Neutrophil (primary cell): Measurements from ENCODE around the gene HLA-A.
A peak's percentile ranks its signal among the peaks of the same experiment; 100 is the strongest.

Experiments
- H3K27ac ChIP-seq: fragments of 200-600 bp; sonication (generic); 2 replicates; pipeline ENCODE4 v1.5.1; 2016; ENCODE audit warnings: mild to moderate bottlenecking, moderate library complexity
- H3K27me3 ChIP-seq: fragments of 200-600 bp; sonication (generic); 2 replicates; pipeline ENCODE4 v1.6.0; 2016; ENCODE audit warnings: mild to moderate bottlenecking
- H3K36me3 ChIP-seq: fragments of 200-600 bp; sonication (generic); 2 replicates; pipeline ENCODE4 v1.5.1; 2017
- H3K4me1 ChIP-seq, 2 experiments: fragments of 200-600 bp in 1 of 2; sonication (generic) in 1 of 2; 1 replicate in 1 of 2; 2 replicates in 1 of 2; pipeline versions ENCODE4 v1.5.1 to v1.6.1; 2013 to 2016; ENCODE audit warnings: low read depth in 1 of 2, low read length in 1 of 2, mild to moderate bottlenecking in 1 of 2, moderate library complexity in 1 of 2; ENCODE audit not compliant: control insufficient read depth in 1 of 2, insufficient read depth in 1 of 2
- H3K4me3 ChIP-seq, 2 experiments: fragments of 200-600 bp in 1 of 2; sonication (generic) in 1 of 2; 1 replicate in 1 of 2; 2 replicates in 1 of 2; pipeline ENCODE4 v1.5.1; 2013 to 2016; ENCODE audit warnings: low read depth in 1 of 2, low read length in 1 of 2, mild to moderate bottlenecking in 1 of 2, moderate library complexity in 1 of 2
- H3K9me3 ChIP-seq: fragments of 200-600 bp; sonication (generic); 2 replicates; pipeline ENCODE4 v1.5.1; 2016
- CTCF ChIP-seq: fragments of 200-600 bp; sonication (generic); IDR thresholded peaks from 2 replicates; pipeline ENCODE4 v1.5.1; 2016; ENCODE audit warnings: antibody characterized with exemption

HLA-A gene

GRCh38 chr6:29968905-29969304, 26.6 kb downstream of the HLA-A start:
- peaks cover 6% of the 10 kb centered on the region for H3K27me3 ChIP-seq
- no peak overlapping the region for H3K27ac ChIP-seq
- H3K4me3 ChIP-seq = no peak overlapping the region
- no peaks in the 10 kb centered on the region for H3K9me3 ChIP-seq
- no peak for TF ChIP-seq CTCF
- peaks cover 9% of the 10 kb centered on the region for H3K36me3 ChIP-seq
- peaks cover 28 to 40% of the 10 kb centered on the region in 2 experiments for H3K4me1 ChIP-seq

- Histone ChIP-seq H3K9me3 (no peaks in the 10 kb centered on the region), H3K4me3 (no peak overlapping the region), H3K36me3 (peaks cover 9% of the 10 kb centered on the region), H3K27ac (no peak overlapping the region), H3K4me1 (peaks cover 20 to 25% of the 10 kb centered on the region in 2 experiments), H3K27me3 (peaks cover 24% of the 10 kb centered on the region)
- TF ChIP-seq CTCF = no peak
Observed at GRCh38 chr6:29970711-29971110, 28.4 kb downstream of the HLA-A start.

GRCh38 chr6:29974901-29975560, 32.7 kb downstream of the HLA-A start:
- H3K4me1 ChIP-seq = peaks cover 24 to 27% of the 10 kb centered on the region in 2 experiments
- H3K27me3 ChIP-seq = peaks cover 57% of the 10 kb centered on the region
- H3K9me3 ChIP-seq = no peaks in the 10 kb centered on the region
- peaks cover 9% of the 10 kb centered on the region for H3K36me3 ChIP-seq
- no peak for TF ChIP-seq CTCF
- H3K4me3 ChIP-seq = no peak overlapping the region
- no peak overlapping the region for H3K27ac ChIP-seq

GRCh38 chr6:29975561-29975907, 33.2 kb downstream of the HLA-A start:
- peaks cover 24 to 27% of the 10 kb centered on the region in 2 experiments for H3K4me1 ChIP-seq
- no peak overlapping the region for H3K4me3 ChIP-seq
- H3K9me3 ChIP-seq = no peaks in the 10 kb centered on the region
- TF ChIP-seq CTCF = no peak
- peaks cover 6% of the 10 kb centered on the region for H3K36me3 ChIP-seq
- no peak overlapping the region for H3K27ac ChIP-seq
- peaks cover 57% of the 10 kb centered on the region for H3K27me3 ChIP-seq

- peaks cover 57% of the 10 kb centered on the region for H3K27me3 ChIP-seq
- no peak overlapping the region for H3K27ac ChIP-seq
- peak overlapping the region; percentile 38 to 59 for H3K4me3 ChIP-seq
- H3K4me1 ChIP-seq = peaks cover 24 to 27% of the 10 kb centered on the region in 2 experiments
- H3K9me3 ChIP-seq = no peaks in the 10 kb centered on the region
- no peaks in the 10 kb centered on the region for H3K36me3 ChIP-seq
- TF ChIP-seq CTCF = no peak
Observed at GRCh38 chr6:29976253-29976587, 33.9 kb downstream of the HLA-A start.
